ENCODE results near the gene PGK2.
"Not testable (repeated sequence)": the region's sequence is repeated elsewhere in the genome, so short reads cannot be mapped to it uniquely, and the experiment has no call there.

The PGK2 gene

GRCh38 chr6:49787176-49787575 is at the start of gene PGK2:
Gene PGK2, minus strand, starts transcription at chr6:49787285. Its CDS starts 98 bp downstream, at chr6:49787187.
- no peak for DNase-seq

DNA sequence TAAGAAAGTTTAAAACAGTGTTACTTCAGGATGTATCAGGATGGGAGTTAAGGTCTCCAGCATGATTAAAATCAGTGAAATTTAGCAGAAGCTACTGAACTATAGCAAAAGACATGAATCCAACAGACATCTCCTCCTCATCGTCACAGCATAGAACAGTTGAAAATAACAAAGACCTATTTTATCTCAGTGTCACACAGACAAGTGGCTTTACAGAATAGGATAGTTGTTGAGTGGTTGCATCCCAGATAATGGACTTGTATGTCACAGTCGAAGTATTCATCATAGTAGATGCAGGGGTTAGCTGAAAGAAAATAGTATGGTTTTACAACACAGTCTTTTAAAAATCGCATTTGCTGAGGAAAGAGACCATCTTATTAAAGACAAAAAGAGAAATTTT is 48.1 kb upstream of the PGK2 start:
- DNase-seq, result no peak

DNA sequence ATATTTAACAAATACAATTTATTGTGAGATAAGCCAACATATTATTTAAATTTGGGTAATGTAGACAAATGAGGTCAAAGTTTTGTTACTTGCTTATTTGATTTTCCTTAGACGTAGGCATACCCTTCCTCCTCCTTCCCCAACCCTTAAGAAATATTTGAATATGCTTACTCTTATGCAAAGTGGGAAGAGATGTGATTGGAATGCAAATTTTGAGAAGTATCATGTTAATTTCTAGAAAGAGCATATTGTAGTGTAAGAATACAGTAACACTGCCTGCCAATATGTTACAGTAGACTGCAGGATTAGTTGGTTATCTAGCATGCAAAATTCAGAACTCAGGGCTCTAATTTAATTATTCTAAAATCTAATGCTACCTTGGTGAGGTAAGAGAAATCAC is 46.3 kb upstream of the PGK2 start:
- no peak for DNase-seq

DNA sequence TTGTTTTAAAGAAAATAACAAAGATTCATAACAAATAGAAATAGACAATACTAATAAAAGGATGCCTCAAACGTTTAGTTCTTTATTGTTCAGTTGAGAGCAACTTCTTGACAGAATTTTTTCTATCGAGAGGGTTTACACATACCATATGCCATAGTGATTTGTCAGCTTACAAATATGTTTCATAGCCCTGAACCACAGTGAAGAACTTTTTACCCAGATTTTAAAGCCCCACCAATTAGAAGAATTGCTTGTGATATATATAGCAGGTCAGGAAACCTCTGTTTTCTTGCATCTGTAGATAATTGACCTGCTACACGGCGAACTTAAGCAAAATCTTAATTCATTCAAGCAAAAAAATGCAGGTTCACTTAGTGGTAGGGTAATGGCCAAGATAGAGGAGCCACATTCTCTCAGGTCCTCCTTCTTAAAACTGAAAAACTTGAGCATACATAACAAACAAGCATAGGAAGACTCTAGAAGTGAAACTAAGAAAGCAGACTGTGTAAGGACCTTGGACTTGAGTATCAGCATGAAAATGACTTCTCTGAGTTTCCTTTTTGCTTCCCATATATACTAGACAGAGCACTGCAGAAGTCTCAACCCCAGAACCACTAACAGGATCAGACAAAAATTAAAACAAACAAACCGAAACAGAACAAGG is 39.8 kb upstream of the PGK2 start:
- DNase-seq, result no peak

GRCh38 chr6:49815166-49815565 is 28.1 kb upstream of the PGK2 start:
- no peak for DNase-seq

DNA sequence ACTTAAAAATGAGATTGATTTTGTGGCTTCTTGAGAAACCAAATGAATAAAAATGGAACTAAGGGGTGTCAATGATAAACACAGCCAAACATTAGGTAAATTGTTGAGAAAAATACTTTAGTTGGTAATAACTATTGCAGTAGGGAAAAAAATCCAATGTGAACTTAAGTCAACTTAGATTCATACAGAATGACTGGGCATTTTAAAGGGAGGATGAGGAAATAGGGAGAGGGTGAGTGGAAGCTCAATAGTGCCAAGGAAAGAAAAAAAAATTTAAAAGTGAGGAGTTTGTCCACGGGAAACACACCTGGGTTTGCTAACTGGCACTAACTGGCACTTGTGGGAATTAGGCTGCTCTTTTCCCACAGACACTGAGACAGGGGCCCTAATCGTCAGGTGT is 26.2 kb upstream of the PGK2 start:
- no peak for DNase-seq

DNA sequence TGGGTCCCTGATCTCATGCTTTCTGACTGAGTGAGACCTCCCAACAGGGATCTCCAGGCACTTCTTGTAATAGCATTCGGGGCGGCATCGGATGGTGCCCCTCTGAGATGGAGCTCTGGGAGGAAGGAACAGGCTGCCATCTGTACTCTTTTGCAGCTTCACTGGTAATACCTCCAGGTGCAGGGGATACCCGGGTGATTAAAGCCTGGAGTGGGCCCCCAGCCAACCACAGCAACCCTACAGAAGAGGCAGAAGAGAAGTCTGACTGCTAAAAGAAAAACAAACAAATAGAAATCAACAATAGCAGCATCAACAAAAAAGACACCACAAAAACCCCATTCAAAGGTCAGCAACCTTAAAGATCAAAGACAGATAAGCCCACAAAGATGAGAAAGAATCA is 19.1 kb upstream of the PGK2 start:
- DNase-seq, result no peak

DNA sequence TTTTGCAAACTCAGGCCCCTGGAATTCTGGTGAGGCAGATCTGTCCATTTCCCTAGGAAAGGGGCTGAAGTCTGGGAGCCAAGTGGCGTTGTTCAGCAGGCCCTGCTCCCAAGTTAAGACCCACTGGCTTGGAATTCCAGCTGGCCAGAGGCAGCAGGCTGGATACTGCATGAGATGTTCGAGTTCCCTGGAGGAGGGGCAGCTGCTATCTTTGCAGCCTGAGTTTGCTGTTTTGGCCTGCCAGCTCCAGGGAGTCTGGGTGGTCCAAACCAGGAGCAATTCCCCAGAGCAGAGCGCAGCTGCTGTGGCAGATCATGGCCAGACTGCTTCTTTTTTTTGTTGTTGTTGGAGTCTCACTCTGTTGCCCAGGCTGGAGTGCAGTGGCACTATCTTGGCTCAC is 18.2 kb upstream of the PGK2 start:
- no peak for DNase-seq

DNA sequence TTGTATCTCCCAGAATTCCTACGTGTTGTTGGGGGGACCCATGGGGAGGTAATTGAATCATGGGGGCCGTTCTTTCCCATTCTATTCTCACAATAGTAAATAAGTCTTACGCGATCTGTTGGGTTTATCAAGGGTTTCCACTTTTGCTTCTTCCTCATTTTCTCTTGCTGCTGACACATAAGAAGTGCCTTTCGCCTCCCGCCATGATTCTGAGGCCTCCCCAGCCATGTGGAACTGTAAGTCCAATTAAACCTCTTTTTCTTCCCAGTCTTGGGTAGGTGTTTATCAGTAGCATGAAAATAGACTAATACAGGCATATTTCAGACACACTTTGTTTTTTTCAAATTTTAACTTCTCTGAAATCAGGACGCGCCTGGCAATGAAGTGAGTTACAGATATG is 14.4 kb upstream of the PGK2 start:
- DNase-seq, result no peak

GRCh38 chr6:49799090-49799489 is 12.0 kb upstream of the PGK2 start:
- no peak for DNase-seq

DNA sequence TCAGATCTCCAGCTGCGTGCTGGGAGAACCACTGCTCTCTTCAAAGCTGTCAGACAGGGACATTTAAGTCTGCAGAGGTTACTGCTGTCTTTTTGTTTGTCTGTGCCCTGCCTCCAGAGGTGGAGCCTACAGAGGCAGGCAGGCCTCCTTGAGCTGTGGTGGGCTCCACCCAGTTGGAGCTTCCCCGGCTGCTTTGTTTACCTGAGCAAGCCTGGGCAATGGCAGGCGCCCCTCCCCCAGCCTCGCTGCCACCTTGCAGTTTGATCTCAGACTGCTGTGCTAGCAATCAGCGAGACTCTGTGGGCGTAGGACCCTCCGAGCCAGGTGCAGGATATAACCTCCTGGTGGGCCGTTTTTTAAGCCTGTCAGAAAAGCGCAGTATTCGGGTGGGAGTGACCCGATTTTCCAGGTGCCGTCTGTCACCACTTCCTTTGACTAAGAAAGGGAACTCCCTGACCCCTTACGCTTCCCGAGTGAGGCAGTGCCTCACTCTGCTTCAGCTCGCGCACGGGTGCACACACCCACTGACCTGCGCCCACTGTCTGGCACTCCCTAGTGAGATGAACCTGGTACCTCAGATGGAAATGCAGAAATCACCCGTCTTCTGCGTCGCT is 9.9 kb upstream of the PGK2 start:
- DNase-seq, result not testable (repeated sequence)

- no peak for DNase-seq
These were observed 3.3 kb upstream of the PGK2 start for GRCh38 chr6:49790341-49790740.

DNA sequence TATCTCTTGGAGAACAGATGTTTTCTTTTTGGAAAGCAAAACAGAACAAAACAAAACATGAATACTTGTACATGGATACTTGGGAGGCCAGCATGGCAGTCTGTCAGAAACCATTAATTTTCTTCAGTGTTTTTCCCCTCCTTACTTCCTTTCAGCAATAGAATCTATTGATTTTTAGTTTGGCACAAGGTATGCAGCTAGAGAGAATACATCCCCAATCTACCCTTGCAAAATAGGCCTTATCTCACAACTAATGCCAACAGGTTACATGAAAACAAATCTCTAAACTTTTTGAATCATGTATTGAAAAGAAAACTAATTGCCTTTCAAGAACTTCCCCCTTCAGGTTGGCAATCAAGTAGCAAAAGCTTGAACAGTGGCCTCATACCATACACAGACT is 2.8 kb downstream of the PGK2 start:
- no peak for DNase-seq

DNA sequence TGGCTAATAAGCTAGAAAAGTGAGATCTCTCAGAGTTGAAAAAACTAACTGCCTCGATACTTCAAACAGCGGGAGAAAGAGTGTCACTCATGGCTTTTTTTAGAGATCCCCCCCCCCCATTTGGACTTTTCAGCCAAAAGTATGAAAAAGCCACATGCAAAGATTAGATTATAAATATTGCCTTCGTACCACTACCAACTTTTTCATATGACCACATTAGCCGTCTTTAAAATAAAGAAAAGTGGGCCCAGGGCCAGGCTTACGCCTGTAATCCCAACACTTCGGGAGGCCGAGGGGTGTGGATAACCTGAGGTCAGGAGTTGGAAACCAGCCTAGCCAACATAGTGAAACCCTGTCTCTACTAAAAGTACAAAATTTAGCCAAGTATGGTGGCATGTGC is 4.4 kb downstream of the PGK2 start:
- no peak for DNase-seq

DNA sequence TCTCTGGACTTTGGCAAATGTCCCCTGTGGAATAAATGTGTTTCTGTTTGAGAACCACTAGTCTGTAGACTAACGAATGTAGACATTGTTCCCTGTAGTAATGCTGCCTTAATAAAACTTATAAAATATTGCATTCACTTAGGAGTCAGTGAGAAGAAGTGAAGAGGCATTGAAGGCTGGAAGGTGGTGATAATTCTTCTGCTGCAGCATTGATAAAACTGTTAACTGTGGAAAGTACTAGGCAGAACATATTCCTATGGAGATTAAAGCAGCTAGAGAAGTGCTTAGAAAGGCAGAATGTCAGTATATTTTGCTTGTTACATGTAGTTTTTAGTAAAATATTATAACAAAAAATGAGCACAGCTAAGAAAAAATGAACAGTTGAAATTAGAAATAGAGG is 4.8 kb downstream of the PGK2 start:
- no peak for DNase-seq

- no peak for DNase-seq
These were observed 10.6 kb downstream of the PGK2 start for GRCh38 chr6:49776444-49776843.

- DNase-seq, result no peak
These were observed 12.0 kb downstream of the PGK2 start for GRCh38 chr6:49775043-49775442.

DNA sequence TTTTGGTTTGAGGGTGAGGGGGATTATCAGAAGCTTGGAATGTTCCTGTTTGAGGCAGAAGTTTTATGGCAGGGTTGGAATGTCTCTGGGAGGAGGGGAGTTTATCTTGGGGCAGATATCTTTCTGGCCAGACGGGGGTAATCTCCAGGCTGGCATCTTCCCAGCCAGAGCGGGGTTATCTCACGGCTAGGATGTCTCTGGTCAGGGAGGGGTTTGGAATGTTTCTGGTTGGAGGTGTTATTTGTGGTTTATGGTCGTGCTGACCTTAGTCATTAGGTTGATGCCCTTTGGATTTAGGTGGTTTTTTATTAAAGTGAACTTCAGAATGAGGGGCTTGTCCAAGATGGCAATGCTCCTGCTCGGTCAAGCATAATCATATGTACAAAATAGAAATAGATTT is 14.8 kb downstream of the PGK2 start:
- DNase-seq, result no peak

- DNase-seq, result no peak
These were observed 20.3 kb downstream of the PGK2 start for GRCh38 chr6:49766762-49767161.

GRCh38 chr6:49764571-49765236 is 22.4 kb downstream of the PGK2 start:
- no peak for DNase-seq

GRCh38 chr6:49744259-49744658 is 42.8 kb downstream of the PGK2 start, which contains the start of gene CRISP3:
Gene CRISP3, minus strand, starts transcription at chr6:49744388. Its CDS starts 21 bp downstream, at chr6:49744367.
- DNase-seq, result no peak

- DNase-seq, result no peak
These were observed 43.7 kb downstream of the PGK2 start for GRCh38 chr6:49743429-49743828.

DNA sequence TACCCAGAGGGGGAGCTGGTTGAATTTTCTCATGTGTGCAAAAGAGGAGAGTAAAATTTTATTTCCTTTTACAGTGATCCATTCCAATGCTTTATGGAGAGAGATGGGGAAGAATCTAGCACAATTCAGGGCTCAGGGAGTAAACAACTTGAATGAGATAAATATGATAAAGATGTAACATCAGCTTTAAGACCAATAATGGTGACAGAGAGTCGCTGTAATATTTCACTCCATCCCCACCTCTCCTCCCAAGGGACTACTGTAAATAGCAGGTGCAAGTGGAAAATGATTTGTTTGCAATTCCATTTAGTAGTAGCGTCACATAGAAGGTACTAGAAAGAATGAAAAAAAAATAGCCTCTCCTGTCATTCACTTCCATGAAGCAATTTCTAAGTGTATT is 47.7 kb downstream of the PGK2 start:
- DNase-seq, result no peak

DNA sequence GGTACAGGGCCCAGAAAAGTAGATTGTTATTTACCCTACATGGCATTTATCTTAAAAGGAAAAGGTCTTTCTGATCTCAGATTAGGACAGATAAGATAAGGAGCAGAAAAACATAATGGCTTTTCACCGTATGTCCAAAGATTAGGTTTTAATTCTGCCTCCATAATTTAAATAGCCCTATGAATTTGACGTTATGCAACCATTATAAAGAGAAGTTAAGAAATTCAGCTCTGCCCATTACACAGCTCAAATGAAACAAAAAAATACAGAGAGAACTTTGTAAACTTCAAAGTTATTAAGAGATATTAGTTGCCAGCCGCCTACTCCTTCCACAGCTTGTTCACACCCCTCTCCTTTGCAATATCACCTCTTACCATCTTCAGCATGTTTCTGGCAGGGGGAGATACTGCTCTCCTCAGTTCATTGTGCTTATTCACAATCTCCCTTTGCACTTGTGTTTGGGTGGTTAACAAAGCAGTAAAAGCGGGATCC is 51.0 kb downstream of the PGK2 start:
- no peak for DNase-seq
